ENCODE results near the gene JAML. TPM values are rescaled to one million over a fixed set of nuclear protein-coding genes. Genes with fewer than 3 reads are reported as not detected.

JAML gene
- total RNA-seq, 1 donor from 2014 or later = not detected

DNA sequence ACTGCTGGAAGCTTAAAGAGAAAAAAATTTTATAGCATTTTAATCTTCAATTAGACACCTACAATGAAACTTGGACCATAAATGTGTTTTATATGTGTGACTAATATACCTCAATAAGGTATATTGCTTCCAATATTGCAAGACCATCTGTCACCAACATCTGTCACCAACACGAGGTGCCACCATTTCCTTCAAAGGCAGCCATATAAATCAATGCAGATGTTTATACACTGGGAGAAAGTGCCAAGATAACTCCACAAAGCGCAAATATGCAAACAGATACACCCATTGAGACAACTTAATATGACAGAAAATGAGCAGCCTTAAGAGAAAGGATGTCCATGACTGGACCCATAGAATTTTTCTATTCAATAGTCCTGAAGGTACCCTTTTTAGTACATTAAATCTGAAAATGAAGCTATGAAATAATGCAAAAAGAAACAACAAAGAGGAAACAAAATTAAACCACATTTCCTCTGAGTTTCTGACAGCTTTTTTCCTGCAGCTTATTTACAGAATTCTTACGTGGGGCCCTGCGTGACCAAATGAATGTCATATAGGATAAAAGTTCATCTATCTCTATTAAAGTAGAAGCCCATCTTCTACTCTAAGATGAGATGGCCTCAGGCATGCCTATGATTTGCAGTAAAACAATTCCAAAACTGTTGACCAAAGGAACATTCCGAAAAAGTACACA, 14.8 kb upstream of the JAML start:
- no peak for DNase-seq (ENCODE audit: extremely low spot score, unreplicated experiment)
- no peaks in the 10 kb centered on the region for H3K9me3 Mint-ChIP-seq (ENCODE audit: unreplicated experiment)
- no peak overlapping the region for H3K4me3 Mint-ChIP-seq (ENCODE audit: unreplicated experiment)
- H3K4me1 Mint-ChIP-seq (ENCODE audit: unreplicated experiment) = no peaks in the 10 kb centered on the region
- H3K27me3 Mint-ChIP-seq (ENCODE audit: unreplicated experiment) = peaks cover 55% of the 10 kb centered on the region
- H3K27ac Mint-ChIP-seq (ENCODE audit: unreplicated experiment) = no peak overlapping the region
- TF ChIP-seq, protein P1, sequence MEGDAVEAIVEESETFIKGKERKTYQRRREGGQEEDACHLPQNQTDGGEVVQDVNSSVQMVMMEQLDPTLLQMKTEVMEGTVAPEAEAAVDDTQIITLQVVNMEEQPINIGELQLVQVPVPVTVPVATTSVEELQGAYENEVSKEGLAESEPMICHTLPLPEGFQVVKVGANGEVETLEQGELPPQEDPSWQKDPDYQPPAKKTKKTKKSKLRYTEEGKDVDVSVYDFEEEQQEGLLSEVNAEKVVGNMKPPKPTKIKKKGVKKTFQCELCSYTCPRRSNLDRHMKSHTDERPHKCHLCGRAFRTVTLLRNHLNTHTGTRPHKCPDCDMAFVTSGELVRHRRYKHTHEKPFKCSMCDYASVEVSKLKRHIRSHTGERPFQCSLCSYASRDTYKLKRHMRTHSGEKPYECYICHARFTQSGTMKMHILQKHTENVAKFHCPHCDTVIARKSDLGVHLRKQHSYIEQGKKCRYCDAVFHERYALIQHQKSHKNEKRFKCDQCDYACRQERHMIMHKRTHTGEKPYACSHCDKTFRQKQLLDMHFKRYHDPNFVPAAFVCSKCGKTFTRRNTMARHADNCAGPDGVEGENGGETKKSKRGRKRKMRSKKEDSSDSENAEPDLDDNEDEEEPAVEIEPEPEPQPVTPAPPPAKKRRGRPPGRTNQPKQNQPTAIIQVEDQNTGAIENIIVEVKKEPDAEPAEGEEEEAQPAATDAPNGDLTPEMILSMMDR (IDR thresholded peaks at IDR 0.05) = no peak
- no peaks in the 10 kb centered on the region for H3K36me3 Mint-ChIP-seq (ENCODE audit: unreplicated experiment)

DNA sequence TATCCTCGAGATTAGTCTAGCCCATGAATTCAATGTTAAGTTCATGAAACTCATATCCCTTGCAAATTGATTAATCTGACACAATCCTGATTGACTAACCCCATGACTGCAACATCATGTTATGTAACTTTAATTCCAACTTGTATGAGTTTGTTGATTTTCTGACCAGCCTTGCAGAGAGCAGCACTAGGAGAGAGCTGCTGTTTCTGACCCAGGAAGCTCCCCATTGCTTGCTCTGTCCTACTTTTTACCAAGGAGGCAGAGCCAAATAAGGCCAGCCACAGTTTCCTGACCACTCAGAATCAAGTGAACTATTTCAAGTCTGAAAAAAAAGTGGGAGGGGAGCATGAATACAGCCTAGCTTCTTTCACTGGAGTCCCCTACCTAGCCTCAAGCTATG, 14.1 kb upstream of the JAML start:
- Mint-ChIP-seq H3K27ac (ENCODE audit: unreplicated experiment) (no peak overlapping the region), H3K4me3 (ENCODE audit: unreplicated experiment) (no peak overlapping the region), H3K4me1 (ENCODE audit: unreplicated experiment) (no peaks in the 10 kb centered on the region), H3K27me3 (ENCODE audit: unreplicated experiment) (peaks cover 56% of the 10 kb centered on the region), H3K9me3 (ENCODE audit: unreplicated experiment) (no peaks in the 10 kb centered on the region), H3K36me3 (ENCODE audit: unreplicated experiment) (no peaks in the 10 kb centered on the region)
- TF ChIP-seq, protein P1 (IDR thresholded peaks at IDR 0.05) = no peak
- no peak for DNase-seq (ENCODE audit: extremely low spot score, unreplicated experiment)

DNA sequence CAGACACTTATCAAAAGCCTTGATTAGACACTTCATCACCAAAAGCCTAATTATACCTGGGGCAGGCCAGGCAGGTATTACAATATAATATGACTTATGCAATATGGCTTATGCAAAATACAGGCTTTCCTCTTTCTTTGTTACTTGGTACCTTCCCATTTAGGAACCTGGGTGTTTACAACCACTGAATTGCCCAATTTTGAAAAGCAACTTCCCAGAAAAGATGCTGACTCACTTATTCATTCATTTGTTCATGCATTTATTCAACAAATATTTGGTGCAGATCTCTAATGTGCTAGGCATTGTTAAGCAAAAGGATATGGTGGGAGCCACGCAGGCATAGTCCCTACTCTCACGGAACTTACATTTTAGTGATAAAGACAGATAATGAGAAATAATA, 13.6 kb upstream of the JAML start:
- Mint-ChIP-seq H3K9me3 (ENCODE audit: unreplicated experiment) (no peaks in the 10 kb centered on the region), H3K4me3 (ENCODE audit: unreplicated experiment) (no peak overlapping the region), H3K27me3 (ENCODE audit: unreplicated experiment) (peaks cover 52% of the 10 kb centered on the region), H3K4me1 (ENCODE audit: unreplicated experiment) (no peaks in the 10 kb centered on the region), H3K36me3 (ENCODE audit: unreplicated experiment) (no peaks in the 10 kb centered on the region), H3K27ac (ENCODE audit: unreplicated experiment) (no peak overlapping the region)
- no peak for DNase-seq (ENCODE audit: extremely low spot score, unreplicated experiment)
- TF ChIP-seq, protein P1 (IDR thresholded peaks at IDR 0.05) = no peak

DNA sequence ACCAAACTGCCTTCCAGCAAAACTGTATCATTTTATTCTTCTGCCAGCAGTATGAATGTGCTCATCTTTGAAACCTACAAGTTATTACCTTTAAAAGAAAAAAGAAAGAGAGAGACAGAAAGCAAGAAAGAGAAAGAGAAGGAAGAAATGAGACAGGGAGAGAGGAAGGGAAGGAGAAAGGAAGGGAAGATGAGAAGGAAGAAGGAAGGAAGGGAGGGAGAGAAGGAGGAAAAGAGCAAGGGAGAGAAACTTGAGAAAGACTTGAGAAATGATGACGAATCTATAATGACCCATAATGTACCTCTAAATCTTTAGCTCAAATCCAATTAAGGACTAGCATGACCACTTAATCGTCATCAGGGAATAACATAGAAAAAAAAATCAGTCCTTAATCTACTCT, 11.4 kb upstream of the JAML start:
- Mint-ChIP-seq H3K36me3 (ENCODE audit: unreplicated experiment) (no peaks in the 10 kb centered on the region), H3K4me1 (ENCODE audit: unreplicated experiment) (no peaks in the 10 kb centered on the region), H3K27ac (ENCODE audit: unreplicated experiment) (no peak overlapping the region), H3K9me3 (ENCODE audit: unreplicated experiment) (no peaks in the 10 kb centered on the region), H3K4me3 (ENCODE audit: unreplicated experiment) (no peak overlapping the region), H3K27me3 (ENCODE audit: unreplicated experiment) (peaks cover 35% of the 10 kb centered on the region)
- TF ChIP-seq, protein P1 (IDR thresholded peaks at IDR 0.05) = no peak
- no peak for DNase-seq (ENCODE audit: extremely low spot score, unreplicated experiment)

DNA sequence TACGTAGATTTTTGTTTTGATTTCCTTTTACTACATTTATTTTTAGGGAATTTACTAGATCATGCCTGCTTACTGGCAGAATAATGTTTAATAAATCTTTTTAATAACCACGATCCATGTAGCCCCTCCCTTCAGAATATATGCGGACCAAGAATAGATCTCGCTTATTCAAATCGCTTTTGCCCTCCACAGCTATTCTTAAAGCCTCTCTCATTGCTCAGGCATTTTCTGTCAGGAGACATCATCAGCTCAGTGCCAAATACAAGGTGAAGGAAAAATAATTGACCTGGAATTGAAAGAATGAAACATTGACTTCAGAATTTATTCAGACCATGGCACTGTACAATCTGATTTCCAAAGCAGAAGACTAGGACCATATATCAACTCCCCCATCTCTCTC, 10.0 kb upstream of the JAML start:
- TF ChIP-seq, protein P1 (IDR thresholded peaks at IDR 0.05) = no peak
- no peak overlapping the region for H3K27ac Mint-ChIP-seq (ENCODE audit: unreplicated experiment)
- H3K9me3 Mint-ChIP-seq (ENCODE audit: unreplicated experiment) = no peaks in the 10 kb centered on the region
- DNase-seq (ENCODE audit: extremely low spot score, unreplicated experiment) = no peak
- H3K36me3 Mint-ChIP-seq (ENCODE audit: unreplicated experiment) = no peaks in the 10 kb centered on the region
- H3K27me3 Mint-ChIP-seq (ENCODE audit: unreplicated experiment) = peaks cover 27% of the 10 kb centered on the region
- no peak overlapping the region for H3K4me3 Mint-ChIP-seq (ENCODE audit: unreplicated experiment)
- no peaks in the 10 kb centered on the region for H3K4me1 Mint-ChIP-seq (ENCODE audit: unreplicated experiment)
